M059J (cell line): Measurements from ENCODE around the gene MYLK4. TPM values are rescaled to one million over a fixed set of nuclear protein-coding genes. Genes with fewer than 3 reads are reported as not detected.

ENCODE experiments used
- DNase-seq: peaks from one replicate; pipeline ENCODE4 v3.0.0-alpha.2; 2012; ENCODE audit warnings: low read depth
- total RNA-seq: library from RNA; depleted of rRNA; stranded (reverse); fragments of >200 nt; shearing (Covaris generic); gene quantifications from 2 replicates; pipeline ENCODE4 v1.2.3, GENCODE V29; 2014

MYLK4 gene
- total RNA-seq, 1 experiment from 2014 or later = 0.76 TPM

- no peak for DNase-seq
Measured at GRCh38 chr6:2756687-2757224, 6.0 kb upstream of the MYLK4 start.

- DNase-seq = no peak
Measured at GRCh38 chr6:2756241-2756640, 5.5 kb upstream of the MYLK4 start.

- DNase-seq = no peak
Measured at GRCh38 chr6:2755456-2755855, 4.7 kb upstream of the MYLK4 start.

GRCh38 chr6:2754911-2755310 lies 4.2 kb upstream of the MYLK4 start:
- DNase-seq = no peak

- no peak for DNase-seq
Measured at GRCh38 chr6:2754393-2754792, 3.7 kb upstream of the MYLK4 start.

GRCh38 chr6:2753743-2754142 lies 3.0 kb upstream of the MYLK4 start:
- no peak for DNase-seq

- no peak for DNase-seq
Measured at GRCh38 chr6:2753110-2753489, 2.4 kb upstream of the MYLK4 start.

- DNase-seq = no peak
Measured at GRCh38 chr6:2752477-2753109, 1.9 kb upstream of the MYLK4 start.

GRCh38 chr6:2751871-2752270 lies 1.1 kb upstream of the MYLK4 start:
- DNase-seq = no peak

- DNase-seq = peak; percentile 46
Measured at GRCh38 chr6:2749969-2750600, 637 bp downstream of the MYLK4 start.

GRCh38 chr6:2748183-2748582 lies 2.5 kb downstream of the MYLK4 start:
- DNase-seq = no peak

- DNase-seq = no peak
Measured at GRCh38 chr6:2746557-2747061, 4.1 kb downstream of the MYLK4 start.

- DNase-seq = no peak
Measured at GRCh38 chr6:2745246-2745645, 5.5 kb downstream of the MYLK4 start.

- no peak for DNase-seq
Measured at GRCh38 chr6:2744778-2745177, 5.9 kb downstream of the MYLK4 start.

- DNase-seq = peak; percentile 32
Measured at GRCh38 chr6:2744209-2744771, 6.4 kb downstream of the MYLK4 start.

- DNase-seq = no peak
Measured at GRCh38 chr6:2743280-2744208, 7.2 kb downstream of the MYLK4 start.

GRCh38 chr6:2741756-2742155 lies 9.0 kb downstream of the MYLK4 start:
- no peak for DNase-seq

GRCh38 chr6:2740581-2740980 lies 10.1 kb downstream of the MYLK4 start:
- DNase-seq = no peak

GRCh38 chr6:2739335-2739734 lies 11.4 kb downstream of the MYLK4 start:
- DNase-seq = peak; percentile 96

GRCh38 chr6:2738373-2738979 lies 12.2 kb downstream of the MYLK4 start:
- DNase-seq = peak; percentile 73

- no peak for DNase-seq
Measured at GRCh38 chr6:2737885-2738284, 12.8 kb downstream of the MYLK4 start.
